Endothelial cell (in vitro differentiated cells): ENCODE results near the gene KCMF1. TPM values are rescaled to one million over a fixed set of nuclear protein-coding genes. Genes with fewer than 3 reads are reported as not detected.
"Not testable (repeated sequence)": the region's sequence is repeated elsewhere in the genome, so short reads cannot be mapped to it uniquely, and the experiment has no call there.

Source experiments
- DNase-seq: peaks from one replicate; pipeline ENCODE4 v3.0.0; 2021; ENCODE audit warnings: low spot score
- H3K27ac Mint-ChIP-seq: one replicate; pipeline ENCODE4 v1.8.0; 2021; ENCODE audit warnings: mixed read lengths, inconsistent platforms; ENCODE audit not compliant: unreplicated experiment
- H3K27me3 Mint-ChIP-seq: one replicate; pipeline ENCODE4 v1.8.0; 2021; ENCODE audit warnings: mild to moderate bottlenecking, moderate library complexity, mixed read lengths, inconsistent platforms; ENCODE audit not compliant: unreplicated experiment
- H3K36me3 Mint-ChIP-seq: one replicate; pipeline ENCODE4 v1.8.0; 2021; ENCODE audit warnings: mild to moderate bottlenecking, low read depth, mixed read lengths, inconsistent platforms; ENCODE audit not compliant: unreplicated experiment
- H3K4me1 Mint-ChIP-seq: one replicate; pipeline ENCODE4 v1.8.0; 2021; ENCODE audit warnings: mild to moderate bottlenecking, mixed read lengths, inconsistent platforms; ENCODE audit not compliant: unreplicated experiment
- H3K4me3 Mint-ChIP-seq: one replicate; pipeline ENCODE4 v1.8.0; 2021; ENCODE audit warnings: mild to moderate bottlenecking, mixed read lengths, inconsistent platforms; ENCODE audit not compliant: unreplicated experiment
- H3K9me3 Mint-ChIP-seq: one replicate; pipeline ENCODE4 v1.8.0; 2021; ENCODE audit warnings: mixed read lengths, inconsistent platforms; ENCODE audit not compliant: unreplicated experiment
- CTCF ChIP-seq: fragments of 200-600 bp; sonication (generic); IDR thresholded peaks from one replicate; pipeline ENCODE4 v1.5.0; 2021; ENCODE audit warnings: antibody characterized with exemption; ENCODE audit not compliant: unreplicated experiment
- total RNA-seq: library from RNA; stranded (reverse); fragmentation: NEBNext Ultra II Directional; extraction: Animal tissue kit (Norgen Biotek cat#: 25700); gene quantifications from one replicate; pipeline ENCODE4 v1.2.1, GENCODE V29; 2021; ENCODE audit not compliant: unreplicated experiment

KCMF1 gene
- total RNA-seq, 1 donor from 2014 or later = 84.6 TPM

DNA sequence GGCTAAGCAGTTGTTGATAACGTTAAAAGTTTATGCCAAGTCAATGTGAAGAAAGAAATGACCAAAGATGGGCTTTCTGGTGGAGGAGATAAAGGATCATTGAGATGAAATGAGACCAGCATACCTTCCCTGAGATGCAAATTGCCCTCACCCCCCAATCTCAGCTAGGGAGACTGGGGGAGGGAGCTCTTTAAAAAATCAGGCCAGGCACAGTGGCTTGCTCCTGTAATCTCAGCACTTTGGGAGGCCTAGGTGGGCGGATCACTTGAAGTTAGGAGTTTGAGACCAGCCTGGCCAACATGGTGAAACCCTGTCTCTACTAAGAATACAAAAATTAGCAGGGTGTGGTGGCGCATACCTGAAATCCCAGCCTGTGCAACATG lies 30.9 kb upstream of the KCMF1 start:
- TF ChIP-seq CTCF = no peak
- DNase-seq = no peak
- Mint-ChIP-seq H3K27me3 (peaks cover 3% of the 10 kb centered on the region), H3K4me3 (no peak overlapping the region), H3K4me1 (no peaks in the 10 kb centered on the region), H3K9me3 (no peaks in the 10 kb centered on the region), H3K27ac (no peak overlapping the region), H3K36me3 (no peaks in the 10 kb centered on the region)

DNA sequence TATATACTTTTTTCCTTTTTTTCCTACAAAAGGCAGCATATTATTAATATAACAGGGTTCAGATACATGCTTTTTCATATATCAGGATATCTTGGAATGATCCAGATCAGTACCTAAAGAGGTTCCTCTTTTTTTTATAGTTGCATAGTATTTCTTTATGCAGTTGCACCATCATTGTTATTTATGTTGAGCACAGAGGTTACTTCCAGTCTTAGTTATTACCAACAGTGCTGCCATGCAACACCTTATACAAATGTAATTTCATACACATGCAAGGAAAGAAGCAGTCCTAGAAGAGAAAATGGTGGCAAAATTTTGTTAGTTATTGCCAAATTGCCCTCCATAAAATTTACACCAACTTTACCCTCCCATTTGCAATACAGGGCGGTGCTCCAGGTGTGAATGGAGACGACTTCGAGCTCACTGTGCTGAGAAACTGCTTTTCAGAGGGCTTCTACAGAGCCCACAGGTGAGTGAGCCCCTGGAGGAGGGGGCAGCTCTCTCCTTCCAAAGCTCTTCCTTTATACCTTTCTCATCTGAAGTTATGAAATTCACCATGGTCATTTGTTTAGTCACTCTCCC lies 30.0 kb upstream of the KCMF1 start:
- TF ChIP-seq CTCF = no peak
- no peaks in the 10 kb centered on the region for H3K4me1 Mint-ChIP-seq
- H3K9me3 Mint-ChIP-seq = no peaks in the 10 kb centered on the region
- no peak overlapping the region for H3K4me3 Mint-ChIP-seq
- H3K27ac Mint-ChIP-seq = no peak overlapping the region
- peaks cover 3% of the 10 kb centered on the region for H3K27me3 Mint-ChIP-seq
- H3K36me3 Mint-ChIP-seq = no peaks in the 10 kb centered on the region
- no peak for DNase-seq

GRCh38 chr2:84942166-84942565 lies 28.8 kb upstream of the KCMF1 start:
- Mint-ChIP-seq H3K9me3 (no peaks in the 10 kb centered on the region), H3K36me3 (no peaks in the 10 kb centered on the region), H3K4me1 (no peaks in the 10 kb centered on the region), H3K4me3 (no peak overlapping the region), H3K27ac (no peak overlapping the region), H3K27me3 (peaks cover 3% of the 10 kb centered on the region)
- no peak for DNase-seq
- TF ChIP-seq CTCF = no peak

- TF ChIP-seq CTCF = no peak
- Mint-ChIP-seq H3K27me3 (peaks cover 3% of the 10 kb centered on the region), H3K4me1 (no peaks in the 10 kb centered on the region), H3K36me3 (no peaks in the 10 kb centered on the region), H3K9me3 (no peaks in the 10 kb centered on the region), H3K4me3 (no peak overlapping the region), H3K27ac (no peak overlapping the region)
- no peak for DNase-seq
These were observed 28.0 kb upstream of the KCMF1 start for GRCh38 chr2:84942964-84943421.

GRCh38 chr2:84944295-84944909 lies 26.6 kb upstream of the KCMF1 start:
- Mint-ChIP-seq H3K9me3 (no peaks in the 10 kb centered on the region), H3K36me3 (no peaks in the 10 kb centered on the region), H3K27me3 (peaks cover 3% of the 10 kb centered on the region), H3K4me3 (no peak overlapping the region), H3K27ac (no peak overlapping the region), H3K4me1 (no peaks in the 10 kb centered on the region)
- TF ChIP-seq CTCF = no peak
- no peak for DNase-seq

GRCh38 chr2:84945838-84946203 lies 25.1 kb upstream of the KCMF1 start:
- H3K4me3 Mint-ChIP-seq, H3K36me3 Mint-ChIP-seq, H3K4me1 Mint-ChIP-seq, DNase-seq, H3K27ac Mint-ChIP-seq, H3K27me3 Mint-ChIP-seq, H3K9me3 Mint-ChIP-seq: not testable (repeated sequence)
